ENCODE results near the gene DNAJC2.
"Not testable (repeated sequence)": the region's sequence is repeated elsewhere in the genome, so short reads cannot be mapped to it uniquely, and the experiment has no call there.

DNAJC2 gene

GRCh38 chr7:103264054-103264453, 80.5 kb downstream of the DNAJC2 start:
- not testable (repeated sequence) for DNase-seq

Data from activated CD4-positive, alpha-beta T cell treated with anti-CD3 and anti-CD28 coated beads, Interleukin-2, amount 50 U/mL, for 4 hours (primary cell).